ENCODE data around the gene TYW1. TPM values are rescaled to one million over a fixed set of nuclear protein-coding genes. Genes with fewer than 3 reads are reported as not detected.
"Not testable (repeated sequence)": the region's sequence is repeated elsewhere in the genome, so short reads cannot be mapped to it uniquely, and the experiment has no call there.

The TYW1 gene
- total and polyA plus RNA-seq, 5 experiments from 2014 or later: 21.4 to 27.5 (median 24.7) TPM

DNA sequence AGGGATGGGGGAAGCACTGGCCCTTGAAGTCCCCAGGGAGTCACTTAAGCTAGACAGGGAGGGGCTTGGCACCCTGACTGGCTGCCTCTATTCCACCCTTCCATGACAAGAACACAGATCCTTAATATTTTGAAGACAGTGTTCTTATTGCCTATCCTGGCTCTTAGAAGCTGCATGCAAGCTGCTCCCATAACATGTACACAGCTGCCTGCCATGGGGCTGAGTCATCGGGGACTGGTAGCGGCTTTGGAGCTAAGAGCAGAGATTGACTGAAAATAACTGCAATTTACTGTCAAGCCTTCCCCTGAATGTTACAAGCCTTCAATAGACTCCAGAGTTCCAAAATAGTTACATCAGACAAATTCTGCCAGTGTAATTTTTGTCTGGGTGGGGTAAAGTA is 226.9 kb downstream of the TYW1 start:
- H3K27me3 Mint-ChIP-seq, H3K27ac Mint-ChIP-seq, H3K4me1 Mint-ChIP-seq, H3K4me3 Mint-ChIP-seq, ATAC-seq, DNase-seq, POLR2A ChIA-PET: not testable (repeated sequence)
- Mint-ChIP-seq H3K36me3 (peaks cover 11 to 41% (median 34%) of the 10 kb centered on the region in 3 donors), H3K9me3 (peaks cover 0 to 17% (median 6%) of the 10 kb centered on the region in 9 donors)

DNA sequence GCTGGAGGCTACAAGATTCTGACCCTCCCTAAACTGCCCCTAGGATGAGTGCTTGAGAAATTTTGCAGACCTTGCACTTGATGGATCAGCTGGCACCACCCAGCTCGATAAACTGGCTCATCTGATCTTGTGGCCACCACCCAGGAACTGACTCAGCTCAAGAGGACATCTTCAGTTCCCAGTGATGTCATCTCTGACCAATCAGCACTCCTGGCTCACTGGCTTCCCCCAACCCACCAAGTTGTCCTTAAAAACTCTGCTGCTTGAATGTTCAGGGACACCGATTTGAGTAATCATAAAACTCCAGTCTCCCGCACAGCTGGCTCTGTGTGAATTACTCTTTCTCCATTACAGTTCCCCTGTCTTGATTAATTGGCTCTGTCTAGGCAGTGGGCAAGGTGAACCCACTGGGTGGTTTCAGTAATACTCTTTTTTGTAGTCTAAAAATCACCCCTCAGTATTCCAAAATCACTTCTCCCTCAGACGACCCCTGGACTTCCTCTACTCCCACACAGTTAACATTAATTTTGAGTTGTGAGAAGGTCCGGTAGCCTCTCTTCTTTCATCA is 229.8 kb downstream of the TYW1 start:
- DNase-seq, H3K4me1 Mint-ChIP-seq, POLR2A ChIA-PET, ATAC-seq, H3K27me3 Mint-ChIP-seq, H3K4me3 Mint-ChIP-seq: not testable (repeated sequence)
- Mint-ChIP-seq H3K9me3 (peaks cover 0 to 14% (median 6%) of the 10 kb centered on the region in 9 donors), H3K27ac (peak overlapping the region in 1 of 10 donors; percentile 25), H3K36me3 (peaks cover 16 to 43% (median 38%) of the 10 kb centered on the region in 3 donors)

DNA sequence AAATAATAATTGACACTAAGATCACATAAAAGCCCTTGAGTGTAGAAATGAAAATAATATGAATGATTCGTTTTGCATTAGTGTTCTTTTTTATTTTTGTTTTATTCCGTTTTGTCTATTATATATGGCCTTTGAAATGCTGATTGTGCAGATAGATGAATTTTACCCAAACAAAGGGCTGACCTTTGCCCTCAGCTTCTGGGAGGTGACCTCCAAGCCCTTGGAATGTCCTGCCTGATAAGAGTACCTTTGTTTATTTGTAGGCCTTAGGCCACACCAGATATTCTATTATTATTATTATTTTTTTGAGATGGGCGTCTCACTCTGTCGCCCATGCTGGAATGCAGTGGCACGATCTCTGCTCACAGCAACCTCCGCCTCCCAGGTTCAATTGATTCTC is 230.3 kb downstream of the TYW1 start:
- Mint-ChIP-seq H3K36me3 (peaks cover 16 to 38% (median 38%) of the 10 kb centered on the region in 3 donors), H3K9me3 (peaks cover 0 to 14% (median 6%) of the 10 kb centered on the region in 9 donors)
- H3K27ac Mint-ChIP-seq, ATAC-seq, H3K4me1 Mint-ChIP-seq, DNase-seq, H3K27me3 Mint-ChIP-seq, H3K4me3 Mint-ChIP-seq, POLR2A ChIA-PET: not testable (repeated sequence)

DNA sequence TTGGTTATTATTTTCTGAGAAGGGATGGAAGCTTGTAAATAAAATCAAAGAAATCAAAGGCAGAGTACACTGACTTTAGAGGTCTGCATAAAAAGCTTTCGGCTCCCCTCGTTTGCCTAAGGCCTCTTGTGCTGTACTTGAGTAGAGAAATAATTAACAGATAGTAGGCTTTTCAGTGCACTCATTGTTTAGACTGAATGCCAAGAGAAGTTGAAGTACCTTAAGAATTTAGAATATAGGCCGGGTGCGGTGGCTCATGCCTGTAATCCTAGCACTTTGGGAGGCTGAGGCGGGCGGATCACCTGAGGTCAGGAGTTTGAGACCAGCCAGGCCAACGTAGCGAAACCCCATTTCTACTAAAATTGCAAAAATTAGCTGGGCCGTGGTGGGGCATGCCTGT is 232.4 kb downstream of the TYW1 start:
- Mint-ChIP-seq H3K27ac (peak overlapping the region in 2 of 10 donors; percentile 28 to 59), H3K36me3 (peaks cover 5 to 28% (median 27%) of the 10 kb centered on the region in 3 donors)
- H3K4me3 Mint-ChIP-seq, DNase-seq, H3K4me1 Mint-ChIP-seq, ATAC-seq, POLR2A ChIA-PET, H3K9me3 Mint-ChIP-seq, H3K27me3 Mint-ChIP-seq: not testable (repeated sequence)

DNA sequence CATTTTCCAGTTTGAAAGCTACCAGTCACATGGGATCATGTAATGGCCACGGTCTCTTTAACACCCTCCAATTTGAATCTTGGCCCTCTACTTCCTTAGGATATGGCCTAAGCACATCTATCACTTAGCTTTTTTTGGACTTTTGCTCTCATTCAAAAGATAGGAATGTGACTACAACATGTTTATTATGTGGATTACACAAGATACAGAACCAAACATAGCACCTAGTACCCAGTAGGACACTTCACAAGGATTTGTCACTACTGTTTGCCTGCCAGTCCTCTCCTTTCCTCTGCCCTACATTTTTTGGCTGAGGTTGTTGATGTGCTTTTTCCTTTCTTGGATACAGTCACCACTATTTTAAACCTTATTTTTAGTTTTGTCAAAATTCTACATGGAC is 233.4 kb downstream of the TYW1 start:
- ATAC-seq, H3K4me3 Mint-ChIP-seq, H3K9me3 Mint-ChIP-seq, POLR2A ChIA-PET, H3K27me3 Mint-ChIP-seq, H3K4me1 Mint-ChIP-seq, DNase-seq: not testable (repeated sequence)
- H3K27ac Mint-ChIP-seq: peak overlapping the region in 1 of 10 donors; percentile 27
- peaks cover 5 to 27% (median 23%) of the 10 kb centered on the region in 3 donors for H3K36me3 Mint-ChIP-seq

DNA sequence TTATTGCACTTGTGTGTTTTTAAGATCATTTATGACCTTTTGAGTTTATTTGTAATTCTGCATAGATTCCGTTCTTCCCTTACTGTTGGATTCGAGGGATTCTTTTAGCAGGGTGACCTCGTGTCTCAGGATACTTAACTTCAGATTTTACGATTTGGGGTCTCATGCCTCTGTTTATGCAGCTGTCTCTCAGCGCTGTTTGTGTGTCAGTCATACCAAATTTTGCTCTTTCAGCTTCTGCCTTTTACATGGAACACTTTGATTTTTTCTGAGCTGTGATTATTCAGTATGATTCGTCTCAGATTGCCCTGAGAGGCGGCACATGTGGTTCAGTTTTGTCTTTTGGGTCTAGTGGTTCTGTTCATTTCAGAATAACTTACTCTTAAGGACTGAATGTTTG is 236.9 kb downstream of the TYW1 start:
- POLR2A ChIA-PET, ATAC-seq, H3K9me3 Mint-ChIP-seq, H3K4me3 Mint-ChIP-seq, DNase-seq, H3K27me3 Mint-ChIP-seq: not testable (repeated sequence)
- Mint-ChIP-seq H3K4me1 (peaks cover 0 to 16% (median 5%) of the 10 kb centered on the region in 4 donors), H3K36me3 (peaks cover 5 to 31% (median 12%) of the 10 kb centered on the region in 3 donors), H3K27ac (peak overlapping the region in 2 of 10 donors; percentile 65 to 67)

DNA sequence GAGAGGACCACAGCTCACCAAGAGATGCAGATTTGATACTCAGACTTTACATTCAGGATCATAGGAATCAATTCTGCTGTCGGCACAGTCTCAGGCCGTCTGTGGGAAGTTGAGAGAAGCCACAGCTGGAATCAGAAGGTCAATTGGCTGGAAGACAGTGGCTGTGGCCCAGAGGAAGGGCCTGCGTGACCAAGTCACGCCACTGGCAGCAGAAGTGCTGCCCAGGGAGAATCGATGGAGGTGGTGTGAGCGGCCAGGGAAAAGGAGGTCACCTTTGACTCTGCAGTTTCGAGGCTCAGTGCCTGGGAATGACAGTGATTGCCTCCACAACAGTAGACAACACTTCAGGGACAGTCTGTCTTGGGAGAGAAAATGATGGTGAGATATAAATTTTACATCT is 239.6 kb downstream of the TYW1 start:
- POLR2A ChIA-PET, ATAC-seq, H3K4me3 Mint-ChIP-seq, H3K27me3 Mint-ChIP-seq, DNase-seq, H3K9me3 Mint-ChIP-seq: not testable (repeated sequence)
- Mint-ChIP-seq H3K4me1 (peaks cover 0 to 11% (median 4%) of the 10 kb centered on the region in 4 donors), H3K27ac (peak overlapping the region in 6 of 10 donors; percentile 22 to 88 (median 42)), H3K36me3 (peaks cover 6 to 44% (median 7%) of the 10 kb centered on the region in 3 donors)

DNA sequence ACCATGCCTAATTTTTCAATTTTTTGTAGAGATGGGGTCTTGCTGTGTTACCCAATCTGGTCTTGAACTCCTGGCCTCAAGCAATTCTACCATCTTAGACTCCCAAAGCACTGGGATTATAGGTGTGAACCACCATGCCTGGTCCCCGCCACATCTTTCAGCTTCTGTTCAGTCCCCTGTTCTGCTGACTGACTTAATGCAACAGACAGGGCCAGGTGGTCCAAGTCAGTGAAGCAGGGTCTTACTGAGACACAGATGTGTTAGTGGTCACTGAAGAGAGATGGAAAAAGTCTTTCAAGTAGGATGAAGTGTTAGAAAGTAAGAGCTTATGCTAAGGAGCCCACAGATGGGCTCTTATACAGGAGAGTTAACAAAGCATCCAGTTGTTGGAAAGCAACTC is 246.2 kb downstream of the TYW1 start:
- POLR2A ChIA-PET, ATAC-seq, H3K4me3 Mint-ChIP-seq, DNase-seq, H3K4me1 Mint-ChIP-seq, H3K27me3 Mint-ChIP-seq, H3K9me3 Mint-ChIP-seq: not testable (repeated sequence)
- peak overlapping the region in 2 of 10 donors; percentile 14 to 56 for H3K27ac Mint-ChIP-seq
- peaks cover 13 to 36% (median 16%) of the 10 kb centered on the region in 3 donors for H3K36me3 Mint-ChIP-seq

DNA sequence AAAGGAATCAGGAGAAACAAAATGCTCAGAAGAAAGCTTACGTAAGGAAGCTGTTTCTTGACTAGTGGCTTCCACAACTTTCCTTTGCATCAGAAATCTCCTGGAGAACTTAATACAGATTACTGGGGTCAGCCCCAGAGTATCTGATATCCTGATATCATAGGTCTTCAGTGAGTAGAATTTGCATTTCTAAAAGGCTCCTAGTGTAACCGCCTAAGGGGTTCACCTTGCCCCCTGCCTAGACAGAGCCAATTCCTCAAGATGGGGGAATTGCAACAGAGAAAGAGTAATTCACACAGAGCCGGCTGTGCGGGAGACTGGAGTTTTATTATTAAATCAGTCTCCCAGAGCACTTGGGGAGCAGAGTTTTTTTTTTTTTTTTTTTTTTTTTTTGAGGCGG is 251.7 kb downstream of the TYW1 start:
- Mint-ChIP-seq H3K9me3 (peaks cover 0 to 25% (median 6%) of the 10 kb centered on the region in 9 donors), H3K36me3 (peaks cover 9 to 35% (median 21%) of the 10 kb centered on the region in 3 donors)
- H3K4me3 Mint-ChIP-seq, ATAC-seq, POLR2A ChIA-PET, H3K4me1 Mint-ChIP-seq, H3K27ac Mint-ChIP-seq, H3K27me3 Mint-ChIP-seq, DNase-seq: not testable (repeated sequence)

DNA sequence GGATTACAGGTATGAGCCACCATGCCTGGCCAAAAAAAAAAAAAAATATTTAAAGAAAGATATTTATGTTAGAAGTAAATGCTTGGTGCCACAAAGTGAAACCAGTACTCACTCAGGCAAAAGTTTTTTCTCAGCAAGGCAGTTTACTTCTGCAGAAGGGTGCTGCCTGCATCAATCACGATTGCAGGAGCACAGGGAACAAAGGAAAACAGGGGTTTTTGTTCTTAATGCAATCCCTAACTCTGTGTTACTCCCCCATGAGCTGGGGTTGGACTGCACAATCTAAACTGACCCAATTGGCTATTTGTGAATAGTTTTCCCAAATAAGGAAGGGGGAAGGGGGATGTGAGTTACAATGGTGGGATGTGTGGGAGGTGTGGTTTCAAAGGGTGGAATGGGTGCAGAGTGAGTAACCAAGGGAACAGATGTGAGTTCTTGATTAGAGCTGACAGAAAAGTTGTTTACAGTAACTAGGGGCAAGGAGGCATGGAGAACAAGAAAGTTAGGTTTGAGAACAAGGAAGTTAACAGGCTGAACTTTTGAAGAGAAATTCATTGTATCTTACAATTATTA is 255.4 kb downstream of the TYW1 start:
- H3K9me3 Mint-ChIP-seq: peaks cover 0 to 21% (median 6%) of the 10 kb centered on the region in 9 donors
- peaks cover 9 to 35% (median 10%) of the 10 kb centered on the region in 3 donors for H3K36me3 Mint-ChIP-seq
- H3K27me3 Mint-ChIP-seq: no peaks in the 10 kb centered on the region
- H3K4me3 Mint-ChIP-seq: no peak overlapping the region
- H3K27ac Mint-ChIP-seq: peak overlapping the region in 1 of 10 donors; percentile 56
- POLR2A ChIA-PET: no interaction called here
- DNase-seq: no peak
- no peak for ATAC-seq
- H3K4me1 Mint-ChIP-seq: peaks cover 0 to 2% (median 0%) of the 10 kb centered on the region in 4 donors

DNA sequence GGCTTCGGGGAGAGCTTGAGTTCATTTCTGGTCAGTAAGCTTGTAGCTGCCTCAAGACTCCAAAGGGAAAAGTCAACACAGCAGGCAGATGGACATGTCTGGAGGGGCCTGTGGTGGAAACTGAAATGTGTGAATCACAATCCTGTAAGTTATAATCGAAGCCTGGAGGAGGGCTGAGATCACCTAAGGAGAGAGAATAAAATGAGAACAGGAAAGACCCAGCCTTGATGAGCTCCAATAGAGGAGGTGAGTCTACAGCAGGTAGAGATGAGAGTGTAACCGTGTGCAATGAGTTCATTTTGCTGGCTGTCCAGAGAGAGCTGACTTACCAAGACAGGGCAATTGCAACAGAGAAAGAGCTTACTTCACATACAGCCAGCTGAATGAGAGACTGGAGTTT is 258.4 kb downstream of the TYW1 start:
- H3K27ac Mint-ChIP-seq: peak overlapping the region in 1 of 10 donors; percentile 38
- ATAC-seq, POLR2A ChIA-PET: not testable (repeated sequence)

DNA sequence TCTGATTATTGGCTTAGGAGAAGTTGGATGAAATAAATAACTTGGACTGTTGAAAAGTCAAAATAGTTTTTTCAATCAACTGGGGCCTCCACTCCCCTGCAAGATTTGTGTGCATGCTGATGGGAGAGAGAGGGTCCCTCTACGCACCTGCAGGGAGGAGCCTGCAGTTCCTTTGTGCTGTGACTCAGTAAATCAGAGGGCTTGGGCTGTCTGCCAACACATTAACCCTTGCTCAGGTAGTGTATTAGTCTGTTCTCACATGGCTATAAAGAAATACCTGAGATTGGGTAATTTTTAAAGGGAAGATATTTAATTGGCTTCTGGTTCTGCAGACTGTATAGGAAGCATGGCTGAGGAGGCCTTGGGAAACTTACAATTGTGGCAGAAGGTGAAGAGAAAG is 261.1 kb downstream of the TYW1 start:
- H3K9me3 Mint-ChIP-seq, DNase-seq, H3K4me3 Mint-ChIP-seq, ATAC-seq, POLR2A ChIA-PET, H3K27me3 Mint-ChIP-seq, H3K4me1 Mint-ChIP-seq: not testable (repeated sequence)
- Mint-ChIP-seq H3K27ac (peak overlapping the region in 2 of 10 donors; percentile 45 to 63), H3K36me3 (peaks cover 0 to 18% (median 4%) of the 10 kb centered on the region in 3 donors)

More for the DNA sequence above, 258.4 kb downstream of the TYW1 start:
- not testable (repeated sequence) for H3K4me1 Mint-ChIP-seq, H3K27me3 Mint-ChIP-seq, DNase-seq, H3K4me3 Mint-ChIP-seq
- Mint-ChIP-seq H3K36me3 (peaks cover 5 to 31% (median 8%) of the 10 kb centered on the region in 3 donors), H3K9me3 (peaks cover 0 to 18% (median 6%) of the 10 kb centered on the region in 9 donors)

DNA sequence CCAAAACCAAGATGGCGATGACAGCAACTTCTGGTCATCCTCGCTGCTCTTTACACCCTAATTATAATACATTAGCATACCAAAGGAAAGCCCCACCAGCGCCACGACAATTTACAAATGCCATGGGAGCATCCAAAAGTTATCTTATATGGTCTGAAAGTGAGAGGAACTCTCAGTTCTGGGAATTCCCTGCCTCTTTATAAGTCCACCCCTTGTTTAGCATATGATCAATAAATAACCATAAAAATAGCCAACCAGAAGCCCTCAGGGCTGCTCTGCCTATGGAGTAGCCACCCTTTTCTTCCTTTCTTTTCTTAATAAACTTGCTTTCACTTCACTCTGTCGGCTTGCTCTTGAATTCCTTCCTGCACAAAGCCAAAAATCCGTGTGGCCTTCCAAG is 262.7 kb downstream of the TYW1 start:
- H3K27ac Mint-ChIP-seq: peak overlapping the region in 1 of 10 donors; percentile 25
- POLR2A ChIA-PET: not testable (repeated sequence)
- H3K36me3 Mint-ChIP-seq: peaks cover 6 to 20% (median 9%) of the 10 kb centered on the region in 3 donors

More for the DNA sequence above, 262.7 kb downstream of the TYW1 start:
- not testable (repeated sequence) for ATAC-seq, H3K4me3 Mint-ChIP-seq, H3K27me3 Mint-ChIP-seq, H3K4me1 Mint-ChIP-seq, H3K9me3 Mint-ChIP-seq, DNase-seq

Measured in naive thymus-derived CD8-positive, alpha-beta T cell (primary cell).